ENCODE measurements around the gene ATP11C.
A peak's percentile ranks its signal among the peaks of the same experiment; 100 is the strongest.

ATP11C gene

GRCh38 chrX:139802048-139802447 is 130.8 kb downstream of the ATP11C start:
- TF ChIP-seq, protein P1, sequence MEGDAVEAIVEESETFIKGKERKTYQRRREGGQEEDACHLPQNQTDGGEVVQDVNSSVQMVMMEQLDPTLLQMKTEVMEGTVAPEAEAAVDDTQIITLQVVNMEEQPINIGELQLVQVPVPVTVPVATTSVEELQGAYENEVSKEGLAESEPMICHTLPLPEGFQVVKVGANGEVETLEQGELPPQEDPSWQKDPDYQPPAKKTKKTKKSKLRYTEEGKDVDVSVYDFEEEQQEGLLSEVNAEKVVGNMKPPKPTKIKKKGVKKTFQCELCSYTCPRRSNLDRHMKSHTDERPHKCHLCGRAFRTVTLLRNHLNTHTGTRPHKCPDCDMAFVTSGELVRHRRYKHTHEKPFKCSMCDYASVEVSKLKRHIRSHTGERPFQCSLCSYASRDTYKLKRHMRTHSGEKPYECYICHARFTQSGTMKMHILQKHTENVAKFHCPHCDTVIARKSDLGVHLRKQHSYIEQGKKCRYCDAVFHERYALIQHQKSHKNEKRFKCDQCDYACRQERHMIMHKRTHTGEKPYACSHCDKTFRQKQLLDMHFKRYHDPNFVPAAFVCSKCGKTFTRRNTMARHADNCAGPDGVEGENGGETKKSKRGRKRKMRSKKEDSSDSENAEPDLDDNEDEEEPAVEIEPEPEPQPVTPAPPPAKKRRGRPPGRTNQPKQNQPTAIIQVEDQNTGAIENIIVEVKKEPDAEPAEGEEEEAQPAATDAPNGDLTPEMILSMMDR (IDR thresholded peaks at IDR 0.05; ENCODE audit: low read depth, low read length, missing control alignments): no peak
- DNase-seq (ENCODE audit: low read depth): no peak
- H3K4me3 ChIP-seq (ENCODE audit: low read depth, low read length): no peak overlapping the region

GRCh38 chrX:139801397-139801813 is 131.4 kb downstream of the ATP11C start:
- TF ChIP-seq, protein P1 (IDR thresholded peaks at IDR 0.05; ENCODE audit: low read depth, low read length, missing control alignments): no peak
- no peak for DNase-seq (ENCODE audit: low read depth)
- no peak overlapping the region for H3K4me3 ChIP-seq (ENCODE audit: low read depth, low read length)

GRCh38 chrX:139798701-139799100 is 134.2 kb downstream of the ATP11C start:
- TF ChIP-seq, protein P1 (IDR thresholded peaks at IDR 0.05; ENCODE audit: low read depth, low read length, missing control alignments): no peak
- H3K4me3 ChIP-seq (ENCODE audit: low read depth, low read length): no peak overlapping the region
- no peak for DNase-seq (ENCODE audit: low read depth)

DNA sequence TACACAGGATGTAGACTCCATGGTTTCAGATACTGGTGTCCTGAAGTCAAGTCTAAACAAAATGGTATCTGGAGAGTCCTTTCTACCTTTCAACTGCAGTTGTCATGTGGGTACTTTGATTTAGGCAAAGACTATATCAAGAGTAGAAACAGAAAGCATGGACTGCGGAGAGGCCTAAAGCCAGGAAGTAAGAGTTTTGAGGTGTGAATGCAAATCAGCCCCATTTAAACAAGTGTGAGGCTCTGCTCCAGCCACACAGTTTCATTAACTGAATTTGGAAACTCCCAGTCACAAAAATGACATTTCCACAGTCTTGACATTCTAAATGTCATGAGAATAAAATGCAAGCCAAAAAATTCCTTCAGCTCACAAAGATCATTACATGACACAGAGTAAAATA is 137.7 kb downstream of the ATP11C start:
- peak; percentile 31 for DNase-seq (ENCODE audit: low read depth)
- H3K4me3 ChIP-seq (ENCODE audit: low read depth, low read length): no peak overlapping the region
- TF ChIP-seq, protein P1 (IDR thresholded peaks at IDR 0.05; ENCODE audit: low read depth, low read length, missing control alignments): no peak

GRCh38 chrX:139787601-139788000 is 145.3 kb downstream of the ATP11C start:
- no peak for DNase-seq (ENCODE audit: low read depth)
- no peak overlapping the region for H3K4me3 ChIP-seq (ENCODE audit: low read depth, low read length)
- TF ChIP-seq, protein P1 (IDR thresholded peaks at IDR 0.05; ENCODE audit: low read depth, low read length, missing control alignments): no peak

- TF ChIP-seq, protein P1 (IDR thresholded peaks at IDR 0.05; ENCODE audit: low read depth, low read length, missing control alignments): no peak
- no peak for DNase-seq (ENCODE audit: low read depth)
- H3K4me3 ChIP-seq (ENCODE audit: low read depth, low read length): no peak overlapping the region
These were observed 148.0 kb downstream of the ATP11C start for GRCh38 chrX:139784807-139785206.

- DNase-seq (ENCODE audit: low read depth): no peak
- TF ChIP-seq, protein P1 (IDR thresholded peaks at IDR 0.05; ENCODE audit: low read depth, low read length, missing control alignments): no peak
- no peak overlapping the region for H3K4me3 ChIP-seq (ENCODE audit: low read depth, low read length)
These were observed 148.9 kb downstream of the ATP11C start for GRCh38 chrX:139783959-139784358.

All from GM12864 (cell line).